Muscle of back (tissue), 11 donors: ENCODE results near the gene MON1A. TPM values are rescaled to one million over a fixed set of nuclear protein-coding genes. Genes with fewer than 3 reads are reported as not detected.

Experiments used
- DNase-seq, 3 donors: peaks; one replicate each; pipeline versions ENCODE4 v3.0.0 to v3.0.0-alpha.2; 2013
- polyA plus RNA-seq, 10 donors: library from polyadenylated mRNA; unstranded; fragments of 120-200 nt; gene quantifications; one replicate each; pipeline ENCODE4 v1.2.1, GENCODE V29; 2013; ENCODE audit not compliant: insufficient read length in 10 of 10

Gene MON1A
- polyA plus RNA-seq, 10 donors, result 4.9 to 8.3 (median 6.3) TPM

DNA sequence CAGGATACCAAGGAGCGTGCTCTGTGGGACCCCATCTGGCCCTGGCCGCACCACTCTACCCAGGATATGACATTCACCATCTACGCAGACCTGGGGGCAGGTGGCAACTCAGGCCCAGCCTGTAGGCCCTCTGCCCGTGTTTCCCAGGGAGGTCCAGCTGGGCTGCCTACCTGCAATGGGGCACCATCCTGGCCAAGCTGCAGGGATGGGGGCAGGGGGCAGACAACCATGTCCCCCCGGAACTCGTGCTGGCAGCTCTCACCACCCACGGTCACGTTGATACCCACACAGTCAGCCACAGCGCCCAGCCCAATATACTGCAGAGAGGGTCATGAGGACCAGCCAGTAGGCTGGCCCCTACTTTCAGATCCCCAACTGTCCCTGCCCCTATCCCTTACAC lies 33.8 kb downstream of the MON1A start:
- DNase-seq, result no peak

DNA sequence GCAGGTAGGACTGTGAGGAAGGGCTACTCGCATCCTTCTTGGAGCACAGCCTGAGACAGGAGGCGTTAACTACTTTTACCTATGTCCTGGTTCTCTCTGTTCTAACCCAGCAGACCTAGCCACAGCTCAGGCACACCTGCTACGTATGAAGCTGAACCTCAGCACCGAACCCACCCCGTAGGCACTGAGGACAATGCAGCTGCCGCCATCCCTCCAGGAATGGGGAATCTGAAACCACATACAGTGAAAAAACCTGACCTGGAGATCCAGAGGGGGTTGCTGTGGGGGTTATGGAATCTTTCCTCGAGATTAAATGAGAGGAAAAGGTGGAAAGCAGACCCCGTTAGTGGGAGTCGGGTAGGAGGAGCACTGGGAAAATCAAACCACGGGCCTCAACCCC lies 40.3 kb downstream of the MON1A start:
- DNase-seq, result no peak

DNA sequence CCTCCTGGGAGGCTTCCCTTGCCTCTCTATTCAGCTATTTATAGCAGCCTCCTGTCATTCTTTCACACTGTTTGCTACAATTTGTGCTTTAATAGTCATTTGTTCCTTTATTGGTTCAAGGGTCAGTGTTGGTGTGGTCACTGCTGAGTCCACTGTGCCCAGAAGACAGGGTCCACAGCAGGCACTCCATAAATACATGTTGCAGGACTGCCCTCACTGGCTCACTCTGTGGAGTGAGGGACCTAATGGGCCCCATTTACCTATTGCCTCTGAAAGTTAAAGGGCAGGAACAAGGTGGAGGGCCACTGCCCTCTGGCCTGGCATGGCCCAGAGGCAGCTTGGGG lies 42.7 kb downstream of the MON1A start:
- no peak for DNase-seq

GRCh38 chr3:49883998-49884397 lies 45.6 kb downstream of the MON1A start:
- no peak for DNase-seq

- DNase-seq, result peak in 2 of 3 donors; percentile 61 to 87
These were observed 47.4 kb downstream of the MON1A start for GRCh38 chr3:49882166-49882565.

- DNase-seq, result no peak
These were observed 48.9 kb downstream of the MON1A start for GRCh38 chr3:49880581-49881315.

DNA sequence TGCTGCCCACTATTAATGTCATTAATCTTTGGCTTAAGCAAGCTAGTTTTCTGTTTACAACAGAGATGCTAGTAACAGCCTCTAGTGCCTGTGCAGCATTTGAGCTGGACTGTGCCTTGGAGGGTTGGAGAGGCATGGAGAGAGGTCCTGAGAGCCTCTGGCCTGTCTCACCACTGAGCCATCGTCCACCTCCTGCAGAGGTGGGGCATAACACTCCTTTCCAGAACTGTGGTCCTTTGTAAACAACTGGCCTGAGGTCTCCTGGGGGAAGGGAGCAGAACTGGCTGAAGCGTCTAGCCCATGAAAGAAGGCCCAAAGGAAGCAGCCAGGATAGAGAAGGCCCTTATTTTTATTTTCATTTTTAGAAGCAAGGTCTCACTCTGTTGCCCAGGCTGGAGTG lies 49.9 kb downstream of the MON1A start:
- no peak for DNase-seq

DNA sequence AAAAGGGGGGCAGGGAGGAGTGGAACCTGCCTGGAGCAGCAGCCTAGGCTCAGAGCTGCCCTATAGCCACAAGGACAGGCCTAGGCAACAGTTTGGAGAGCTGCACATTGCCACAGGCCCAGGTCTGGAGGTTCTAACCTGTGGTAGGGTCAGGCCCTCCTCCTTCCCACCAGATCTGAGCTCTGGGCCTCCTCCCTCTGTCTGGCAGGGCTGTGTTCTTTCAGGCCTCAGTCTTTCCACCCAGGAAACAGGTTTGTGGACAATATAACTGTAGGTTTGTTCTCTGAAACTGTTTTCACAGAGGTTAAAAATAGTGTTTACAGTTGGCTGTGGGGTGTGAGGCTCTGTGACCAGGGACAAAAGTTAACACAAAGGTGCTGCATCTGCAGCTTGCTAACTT lies 50.9 kb downstream of the MON1A start:
- no peak for DNase-seq

GRCh38 chr3:49877716-49878115 lies 51.9 kb downstream of the MON1A start:
- no peak for DNase-seq

GRCh38 chr3:49876567-49876966 lies 53.0 kb downstream of the MON1A start:
- no peak for DNase-seq

GRCh38 chr3:49873623-49874022 lies 56.0 kb downstream of the MON1A start:
- no peak for DNase-seq

DNA sequence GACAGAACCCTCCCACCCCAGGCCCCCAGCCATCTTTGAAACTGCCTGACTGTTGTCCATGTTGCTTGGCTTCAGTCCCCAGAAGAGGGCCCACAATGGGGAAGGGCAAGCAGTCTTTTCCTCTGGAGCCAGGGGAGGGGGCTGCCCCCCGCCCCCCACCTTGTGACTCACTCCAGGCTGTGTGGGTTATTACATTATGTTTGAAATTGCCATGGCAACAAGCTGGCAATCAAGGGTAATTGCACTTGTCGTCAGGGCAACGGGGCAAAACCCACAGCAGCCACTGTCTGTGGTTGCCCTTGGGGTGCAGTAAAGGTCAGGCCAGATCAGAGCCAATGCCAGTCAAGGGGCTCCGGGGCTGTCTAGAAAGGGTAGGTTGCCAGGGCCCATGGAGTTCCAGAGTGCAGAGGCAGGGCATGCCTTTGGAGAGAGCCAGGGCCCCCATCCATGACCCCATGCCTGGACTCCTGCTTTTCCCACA lies 56.8 kb downstream of the MON1A start:
- DNase-seq, result no peak

- DNase-seq, result no peak
These were observed 58.0 kb downstream of the MON1A start for GRCh38 chr3:49871531-49872153.

GRCh38 chr3:49869525-49870126 lies 60.0 kb downstream of the MON1A start, which contains the start of gene CAMKV:
Gene CAMKV (minus strand): TSS chr3:49869906. CDS start chr3:49862388, 7,518 bp downstream.
- peak in 1 of 3 donors; percentile 42 for DNase-seq

GRCh38 chr3:49868862-49869466 lies 60.6 kb downstream of the MON1A start:
- peak in 1 of 3 donors; percentile 26 for DNase-seq

- peak in 2 of 3 donors; percentile 22 to 62 for DNase-seq
These were observed 61.7 kb downstream of the MON1A start for GRCh38 chr3:49867871-49868321.

DNA sequence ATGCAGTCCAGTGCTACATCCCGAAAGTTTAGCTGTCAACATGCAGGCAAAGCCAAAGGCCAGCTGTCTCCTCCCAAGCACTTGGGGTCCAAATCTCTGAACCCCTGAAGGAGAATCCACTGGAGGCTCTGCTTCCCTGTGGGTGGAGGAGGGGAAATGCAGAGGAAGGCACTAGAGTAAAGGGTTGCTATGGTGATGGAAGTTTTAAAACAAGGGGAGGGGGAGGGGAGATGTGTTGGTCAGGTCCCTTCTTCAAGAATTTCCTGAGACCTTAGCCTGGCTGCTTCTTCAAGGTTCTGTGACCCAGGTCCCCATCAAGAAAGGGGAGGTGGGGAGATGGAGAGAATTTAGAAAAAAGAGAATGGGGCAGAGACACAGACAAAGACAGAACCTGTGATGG lies 62.2 kb downstream of the MON1A start:
- DNase-seq, result no peak

GRCh38 chr3:49865198-49865784 lies 64.3 kb downstream of the MON1A start:
- no peak for DNase-seq

DNA sequence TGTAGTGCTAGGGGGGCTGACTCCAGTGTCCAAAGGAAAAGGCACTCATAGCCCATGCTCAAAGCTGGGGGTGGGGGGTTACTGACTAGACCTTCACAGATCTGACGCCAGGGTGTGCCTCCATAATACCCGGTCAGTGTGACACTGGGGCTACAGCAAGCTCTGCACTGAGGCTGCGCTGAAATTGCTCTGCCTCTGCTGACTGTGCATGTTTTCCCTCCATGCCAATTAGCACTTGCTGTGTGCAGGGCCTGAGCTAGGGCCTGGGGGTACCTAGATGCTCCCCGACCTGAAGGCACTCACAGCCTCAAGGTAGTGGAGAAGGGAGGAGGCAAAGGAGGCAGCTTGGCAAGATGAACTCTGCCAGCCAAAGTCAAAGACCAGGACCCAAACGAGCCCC lies 65.1 kb downstream of the MON1A start:
- DNase-seq, result no peak

- DNase-seq, result no peak
These were observed 69.9 kb downstream of the MON1A start for GRCh38 chr3:49859576-49860305.
